CD4-positive, alpha-beta T cell treated with Interleukin-21 for 1 hour (primary cell): ENCODE data around the gene TLX3.
"Not testable (repeated sequence)": the region's sequence is repeated elsewhere in the genome, so short reads cannot be mapped to it uniquely, and the experiment has no call there.

Experiments used
- DNase-seq: peaks from one replicate; pipeline ENCODE4 v3.0.0-alpha.2; 2020

The TLX3 gene

GRCh38 chr5:171308453-171309275, at the start of gene TLX3:
TLX3 (plus strand) TSS chr5:171309248; CDS start chr5:171309366, 118 bp downstream.
- no peak for DNase-seq

GRCh38 chr5:171261361-171261760, 47.7 kb upstream of the TLX3 start:
- DNase-seq, result no peak

DNA sequence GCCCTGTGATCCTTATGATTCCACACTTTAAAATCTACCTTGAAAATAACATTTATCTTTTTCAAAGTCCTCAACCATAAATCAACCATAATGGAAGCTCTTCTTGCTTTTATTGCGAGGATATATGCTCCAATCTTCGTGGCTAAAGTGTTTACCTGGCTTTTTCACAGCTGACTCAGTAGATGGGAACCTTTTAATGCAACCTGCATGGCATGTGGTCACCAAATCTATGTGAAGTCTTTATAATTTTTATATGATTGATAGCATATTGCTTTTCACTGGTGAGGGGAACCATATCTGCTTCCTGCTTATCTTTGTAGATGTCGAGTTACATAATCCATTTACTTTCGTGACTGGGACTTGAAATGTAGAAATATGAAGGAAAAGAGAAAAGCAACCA, 47.1 kb upstream of the TLX3 start:
- DNase-seq, result no peak

GRCh38 chr5:171263181-171263580, 45.9 kb upstream of the TLX3 start:
- DNase-seq, result no peak

DNA sequence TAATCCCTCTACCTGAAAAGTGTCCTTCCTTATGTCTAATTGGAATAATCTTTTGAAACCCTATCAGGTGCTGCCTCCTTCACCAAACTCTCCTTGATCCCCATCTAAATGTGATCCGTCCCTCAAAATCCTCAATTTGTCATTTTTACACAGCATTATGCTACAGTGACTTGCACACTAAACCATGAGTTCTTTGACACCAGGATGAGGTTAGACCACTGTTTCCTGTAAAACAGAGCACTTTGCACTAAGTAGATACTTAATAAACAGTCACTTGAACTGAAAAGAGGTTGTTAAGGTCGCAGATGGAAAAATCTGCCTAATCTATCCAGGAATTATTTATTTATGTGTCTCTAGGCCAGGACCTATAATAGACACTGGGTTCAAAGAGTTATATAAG, 44.2 kb upstream of the TLX3 start:
- DNase-seq, result peak; percentile 12

DNA sequence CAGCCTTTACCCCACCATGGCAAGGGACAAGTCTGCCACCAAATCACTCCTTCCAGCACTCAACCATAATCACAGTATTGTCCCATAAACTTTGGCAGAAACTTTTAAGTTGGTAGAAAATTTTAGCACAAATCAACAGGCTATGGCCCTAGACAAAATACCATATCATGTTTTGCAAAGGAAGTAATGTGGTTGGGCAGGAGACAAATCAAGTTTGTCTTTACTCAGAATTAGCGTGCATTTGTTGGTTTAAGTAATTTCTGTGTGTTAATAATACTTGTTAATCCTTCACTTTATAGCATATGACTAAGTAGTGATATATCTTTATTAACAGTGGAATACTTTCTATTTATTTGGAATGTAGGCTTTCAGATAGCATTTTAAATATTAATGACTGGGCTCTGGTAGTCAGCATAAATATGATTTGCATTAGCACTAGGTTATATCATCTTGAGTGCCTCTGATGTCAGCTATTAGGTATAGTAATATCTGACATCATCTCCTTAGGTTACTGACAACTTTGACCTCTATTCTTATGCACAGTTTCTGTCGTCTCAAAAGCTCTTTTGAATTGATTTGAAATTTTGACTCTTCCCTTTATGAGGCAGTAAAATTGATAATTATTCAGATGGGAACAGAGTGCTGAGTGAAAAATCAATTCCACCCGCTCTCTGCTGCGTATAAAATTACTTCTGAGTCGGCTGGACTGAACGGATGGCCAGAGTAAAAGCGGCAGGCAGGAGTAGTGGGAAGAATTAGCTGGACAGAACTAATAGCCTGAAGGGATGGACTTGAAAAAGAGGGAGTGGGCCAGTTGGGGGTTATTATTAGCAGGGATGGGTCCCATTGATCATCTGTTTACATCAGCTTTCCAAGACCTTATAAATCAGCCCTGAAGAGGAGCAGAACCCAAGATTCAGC, 40.1 kb upstream of the TLX3 start:
- no peak for DNase-seq

DNA sequence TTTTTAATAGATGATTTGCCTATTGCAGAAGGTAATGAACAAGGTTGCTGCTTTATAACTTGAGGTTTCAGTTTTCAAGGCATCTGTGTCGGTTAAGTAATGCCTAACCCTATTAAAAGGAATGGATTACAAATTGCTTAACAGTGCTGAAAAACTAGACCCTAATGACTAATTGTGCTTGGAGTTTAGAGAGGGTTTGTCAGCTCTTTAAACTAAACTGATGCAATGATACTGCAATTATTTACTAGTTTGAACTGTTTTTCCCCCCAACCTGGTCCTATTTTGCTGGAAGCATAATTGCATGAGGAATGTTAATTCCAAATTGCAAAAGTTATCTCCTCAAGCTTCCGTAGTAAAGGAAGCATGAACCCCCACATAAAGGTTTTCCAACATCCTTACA, 39.3 kb upstream of the TLX3 start:
- no peak for DNase-seq

- no peak for DNase-seq
Measured at GRCh38 chr5:171270136-171270535, 38.9 kb upstream of the TLX3 start.

DNA sequence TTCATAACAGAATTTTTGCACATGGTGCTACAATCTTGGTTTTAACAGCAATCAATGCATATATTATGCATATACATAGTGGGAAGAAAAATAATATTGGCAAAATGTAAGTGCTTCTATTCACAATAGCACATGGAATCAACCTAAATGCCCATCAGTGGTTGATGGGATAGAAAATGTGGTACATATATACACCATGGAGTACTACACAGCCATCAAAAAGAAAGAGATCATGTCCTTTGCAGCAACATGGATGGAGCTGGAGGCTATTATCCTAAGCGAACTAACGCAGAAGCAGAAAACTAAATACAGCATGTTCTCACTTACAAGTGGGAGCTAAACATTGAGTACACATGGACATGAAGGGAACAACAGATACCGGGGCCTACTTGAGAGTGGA, 37.2 kb upstream of the TLX3 start:
- DNase-seq, result no peak

DNA sequence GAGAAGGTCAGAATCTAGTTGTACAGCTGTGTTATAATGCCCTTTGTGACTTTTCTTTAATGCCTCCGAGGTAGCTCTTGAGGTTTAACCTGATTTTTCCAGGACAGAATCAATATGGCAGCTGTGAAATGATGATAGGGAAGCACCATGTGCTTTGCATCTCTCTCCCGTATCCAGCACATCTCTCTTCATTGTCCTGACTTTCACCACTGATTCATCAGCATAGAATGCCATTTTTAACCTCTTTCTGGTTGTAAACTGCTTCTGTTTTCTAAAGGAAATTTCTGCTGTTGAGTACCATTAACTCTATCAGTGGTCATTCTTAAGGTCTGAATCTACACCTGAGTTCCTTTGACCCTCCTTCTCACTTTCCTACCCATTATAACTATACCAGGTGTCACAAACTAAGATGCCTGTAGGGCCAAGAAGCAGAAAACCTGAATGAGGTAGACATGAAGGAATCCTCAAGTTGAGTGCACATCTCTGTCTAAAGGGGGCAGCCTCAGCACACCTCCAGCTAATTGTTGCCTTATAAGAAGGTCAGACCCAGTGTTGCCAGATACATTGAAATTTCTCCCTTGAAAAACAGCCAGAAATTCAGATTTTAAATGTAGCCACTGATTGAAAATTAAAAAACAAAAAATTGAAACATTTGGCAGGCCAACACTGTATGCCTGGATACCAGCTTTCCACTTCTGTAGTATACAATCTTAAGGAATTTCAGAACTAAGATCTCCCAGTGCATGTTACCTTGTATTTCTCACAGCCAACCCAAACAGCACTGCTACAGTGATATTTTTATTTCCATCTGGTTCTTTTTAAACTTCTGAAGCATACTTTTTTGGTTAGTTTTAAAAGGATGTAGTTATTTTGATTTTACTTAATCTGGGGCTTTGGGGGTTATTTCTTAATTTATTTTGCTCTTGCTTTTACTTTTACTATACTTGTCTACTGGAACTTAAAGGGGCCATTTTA, 35.8 kb upstream of the TLX3 start:
- DNase-seq, result peak; percentile 6

GRCh38 chr5:171275841-171276544, 33.1 kb upstream of the TLX3 start:
- no peak for DNase-seq

GRCh38 chr5:171283753-171284152, 25.3 kb upstream of the TLX3 start:
- DNase-seq, result no peak

DNA sequence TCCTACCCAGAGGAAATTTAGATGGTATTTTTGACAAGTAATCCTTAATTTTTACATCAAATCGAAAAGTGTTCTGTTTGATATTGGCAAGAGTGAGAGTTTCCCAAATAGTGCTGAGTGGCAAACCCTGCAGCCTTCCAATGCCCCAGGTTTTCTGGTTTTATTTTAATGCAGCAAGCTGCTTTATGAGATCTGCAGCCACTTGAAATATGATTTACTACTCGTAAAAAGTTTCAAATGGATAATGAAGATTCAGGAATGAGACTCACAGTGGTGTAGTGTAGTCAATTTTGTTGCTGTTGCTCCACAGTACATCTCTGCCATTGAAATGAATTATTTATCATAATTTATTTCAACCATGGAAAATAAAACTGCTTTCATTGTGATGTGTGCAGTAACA, 23.6 kb upstream of the TLX3 start:
- DNase-seq, result no peak

DNA sequence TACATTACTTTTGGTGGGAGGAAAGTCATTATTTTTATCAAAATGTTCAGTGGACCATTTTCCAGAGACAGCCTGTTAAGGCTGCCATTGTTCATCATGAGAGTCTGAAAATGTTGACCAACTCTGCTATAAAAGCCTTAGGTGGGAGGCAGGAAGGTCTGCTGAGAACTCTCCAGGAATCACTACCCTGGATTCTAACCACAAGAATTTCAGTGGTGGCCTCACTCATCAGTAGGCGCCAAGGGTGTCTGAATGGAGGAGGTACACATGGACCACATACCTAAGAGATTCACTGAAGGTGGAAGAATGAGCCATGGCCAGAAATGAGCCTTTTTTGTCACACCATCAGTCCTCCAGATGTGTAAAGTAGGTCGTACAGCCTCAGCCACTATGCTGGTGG, 21.0 kb upstream of the TLX3 start:
- DNase-seq, result no peak

DNA sequence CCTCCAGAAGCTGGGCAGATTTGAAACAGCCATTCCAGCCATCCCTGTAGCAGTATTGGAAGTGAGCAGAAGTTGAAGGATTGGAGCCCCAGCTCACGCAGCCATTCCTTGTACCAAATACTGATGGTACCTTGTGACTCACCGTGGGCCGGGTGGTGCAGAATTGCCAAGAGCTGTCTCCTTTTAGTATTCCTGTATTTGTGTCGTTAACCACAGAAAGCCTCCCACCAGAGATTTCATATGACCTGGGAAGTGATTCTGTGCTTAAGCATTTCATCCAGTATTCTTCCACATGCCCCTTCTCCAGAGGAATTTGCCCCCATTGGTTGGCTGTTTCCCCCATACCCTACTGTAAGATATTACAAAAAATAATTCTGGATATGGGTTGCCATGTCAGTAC, 17.7 kb upstream of the TLX3 start:
- no peak for DNase-seq

- DNase-seq, result no peak
Measured at GRCh38 chr5:171295299-171295698, 13.7 kb upstream of the TLX3 start.

- DNase-seq, result no peak
Measured at GRCh38 chr5:171295801-171296200, 13.2 kb upstream of the TLX3 start.

- DNase-seq, result not testable (repeated sequence)
Measured at GRCh38 chr5:171297941-171298340, 11.1 kb upstream of the TLX3 start.

DNA sequence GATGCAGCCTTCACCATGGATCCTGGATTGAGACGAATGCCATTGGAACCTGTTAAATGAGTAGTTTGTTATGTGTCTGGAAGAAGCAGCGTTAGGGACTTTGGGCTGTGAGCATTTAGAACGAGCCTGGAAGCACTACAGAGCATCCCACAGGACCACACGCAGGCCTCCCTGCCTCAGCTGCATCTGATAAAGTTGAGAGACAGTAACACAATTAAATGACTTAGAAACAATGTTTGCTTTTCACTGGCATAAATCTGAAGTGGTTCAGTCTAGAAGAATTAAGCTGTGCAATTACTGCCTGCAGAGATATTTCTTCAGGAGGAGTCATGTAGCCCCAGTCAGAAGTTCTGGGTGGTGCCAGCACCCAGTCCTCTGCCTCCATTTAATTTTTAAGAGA, 9.8 kb upstream of the TLX3 start:
- DNase-seq, result no peak

DNA sequence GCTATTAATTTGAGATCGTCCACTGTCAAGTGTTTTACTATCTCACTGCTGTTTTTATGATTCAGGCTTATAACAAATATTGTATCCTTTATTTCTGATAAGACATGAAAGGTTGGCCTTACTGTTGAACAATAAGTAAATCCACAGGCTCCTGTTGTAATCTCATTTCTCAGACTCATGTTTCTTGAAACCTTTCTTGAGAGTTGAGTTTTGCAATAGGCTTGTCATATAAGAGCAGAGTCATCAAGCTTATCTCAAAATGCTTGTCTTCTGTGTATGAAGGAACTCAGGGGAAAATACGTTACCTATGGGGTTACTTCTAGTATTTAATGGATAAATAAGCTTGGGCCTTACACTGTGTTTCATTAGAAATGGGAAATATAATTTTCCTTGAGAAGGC, 9.2 kb upstream of the TLX3 start:
- no peak for DNase-seq

GRCh38 chr5:171300358-171300757, 8.7 kb upstream of the TLX3 start:
- DNase-seq, result no peak

DNA sequence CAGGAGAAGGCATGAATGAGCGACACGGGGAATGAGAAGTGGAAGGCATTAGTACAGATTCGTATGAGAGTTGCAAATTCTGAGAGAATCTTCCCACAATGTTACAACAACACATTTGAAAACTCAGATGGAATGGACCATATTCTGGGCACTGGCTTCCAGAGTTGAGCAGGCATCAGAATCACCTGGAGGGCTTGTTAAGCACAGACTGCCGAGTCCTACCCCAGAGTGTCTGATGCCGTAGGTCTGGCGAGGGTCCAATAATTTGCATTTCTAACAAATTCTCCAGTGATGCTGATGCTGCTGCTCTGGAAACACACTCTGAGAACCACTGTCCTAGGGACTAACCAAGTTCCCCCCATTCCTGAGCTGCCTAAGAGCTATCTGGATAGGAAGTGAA, 2.9 kb upstream of the TLX3 start:
- DNase-seq, result no peak
